Natural killer cell (primary cell): ENCODE measurements around the gene TRAPPC11. TPM values are rescaled to one million over a fixed set of nuclear protein-coding genes. Genes with fewer than 3 reads are reported as not detected.

ENCODE experiments used
- ATAC-seq, 3 donors: fragments of 150-1000 bp in 2 of 3; fragments of 200-7000 bp in 1 of 3; cut with Tn5 transposase; 1 replicate in 1 of 3; 2 replicates in 2 of 3; pipeline ENCODE4 v1.10.0; 2021; ENCODE audit warnings: mild to moderate bottlenecking in 2 of 3, moderate library complexity in 2 of 3
- DNase-seq, 2 donors: peaks; one replicate each; pipeline versions ENCODE4 v3.0.0 to v3.0.0-alpha.2; 2013 to 2021; ENCODE audit warnings: mixed read lengths in 1 of 2
- H3K27ac ChIP-seq: one replicate; pipeline ENCODE4 v1.5.1; 2013; ENCODE audit warnings: mild to moderate bottlenecking, low read length
- H3K27me3 ChIP-seq: one replicate; pipeline ENCODE4 v1.6.1; 2013; ENCODE audit warnings: low read length; ENCODE audit not compliant: control insufficient read depth, insufficient read depth
- H3K36me3 ChIP-seq: one replicate; pipeline ENCODE4 v1.6.1; 2013; ENCODE audit warnings: low read length; ENCODE audit not compliant: control insufficient read depth, insufficient read depth
- H3K4me1 ChIP-seq: one replicate; pipeline ENCODE4 v1.6.1; 2013; ENCODE audit warnings: low read length; ENCODE audit not compliant: control insufficient read depth, insufficient read depth
- H3K4me3 ChIP-seq: one replicate; pipeline ENCODE4 v1.5.1; 2013; ENCODE audit warnings: low read length
- H3K9me3 ChIP-seq: one replicate; pipeline ENCODE4 v1.6.1; 2013; ENCODE audit warnings: low read length; ENCODE audit not compliant: control insufficient read depth, insufficient read depth
- H3K27ac Mint-ChIP-seq, 2 donors: one replicate each; pipeline ENCODE4 v1.8.0; 2022; ENCODE audit warnings: mild to moderate bottlenecking in 2 of 2, mixed read lengths in 2 of 2, moderate library complexity in 1 of 2
- H3K27me3 Mint-ChIP-seq, 2 donors: one replicate each; pipeline ENCODE4 v1.8.0; 2022; ENCODE audit warnings: low read depth in 2 of 2, mixed read lengths in 2 of 2
- H3K36me3 Mint-ChIP-seq: one replicate; pipeline ENCODE4 v1.8.0; 2022; ENCODE audit warnings: mixed read lengths
- H3K4me1 Mint-ChIP-seq, 2 donors: one replicate each; pipeline ENCODE4 v1.8.0; 2022; ENCODE audit warnings: mixed read lengths in 2 of 2
- H3K4me3 Mint-ChIP-seq: one replicate; pipeline ENCODE4 v1.8.0; 2022; ENCODE audit warnings: mild to moderate bottlenecking, moderate library complexity, mixed read lengths
- H3K9me3 Mint-ChIP-seq, 2 donors: one replicate each; pipeline ENCODE4 v1.8.0; 2022; ENCODE audit warnings: mixed read lengths in 2 of 2
- WGBS: methylation state at CpG from one replicate; pipeline ENCODE4 v1.1.7; 2013; ENCODE audit warnings: missing lambda C conversion rate; ENCODE audit not compliant: insufficient coverage; 5-methylcytosine and 5-hydroxymethylcytosine counted together
- intact Hi-C: fragments of 100-400 bp; cut with micrococcal nuclease; formaldehyde crosslinking; loops from one replicate; pipeline ENCODE4 v1.14.2; 2022
- total RNA-seq, 4 donors: library from RNA; stranded (reverse); fragments of 120-200 nt in 1 of 4; gene quantifications; one replicate each; pipeline versions ENCODE4 v1.2.3 to v1.2.4, GENCODE V29; 2013 to 2022
- TF ChIP-seq, protein P1 (sequence below): fragments of 200-600 bp; IDR thresholded peaks from one replicate; pipeline ENCODE4 v1.8.0; 2022; ENCODE audit warnings: antibody characterized with exemption

The TRAPPC11 gene
- total RNA-seq, 3 donors from 2014 or later (not counting 1 experiment from before 2014, with no cell fraction given): 33.4 to 41.7 (median 36.8) TPM

DNA sequence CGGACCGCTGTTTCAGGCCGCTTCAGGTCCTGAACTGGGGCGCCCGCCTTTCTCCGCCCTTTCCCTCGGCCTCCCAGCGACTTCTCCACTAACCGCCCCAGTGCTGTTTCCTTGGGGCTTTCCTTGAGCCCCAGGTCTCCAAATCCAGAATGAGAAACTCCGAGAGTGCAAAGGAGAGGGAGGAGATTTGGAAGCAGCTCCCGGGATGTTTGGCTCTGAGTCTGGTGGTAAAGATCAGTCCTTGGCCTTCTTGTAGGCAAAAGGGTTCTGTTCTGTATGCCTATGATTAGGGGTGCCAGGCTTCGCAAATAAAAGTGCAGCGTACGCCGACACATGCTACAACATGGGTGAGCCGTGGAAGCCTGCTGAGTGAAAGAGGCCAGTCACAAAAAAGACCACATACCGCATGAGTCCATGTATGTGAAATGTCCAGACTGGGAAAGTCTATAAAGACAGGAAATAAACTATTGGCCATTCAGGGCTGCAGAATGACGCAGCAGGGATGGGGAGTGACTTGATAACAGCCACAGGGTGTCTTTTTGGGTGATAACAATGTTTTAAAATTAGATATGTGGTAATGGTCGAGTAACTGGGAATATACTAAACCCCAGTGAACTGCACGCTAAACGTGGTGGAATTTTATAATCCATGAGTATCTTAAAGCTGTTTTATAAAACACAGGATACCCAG is 99.8 kb downstream of the TRAPPC11 start:
- no peak overlapping the region for H3K4me3 Mint-ChIP-seq
- H3K27ac ChIP-seq: no peak overlapping the region
- no peaks in the 10 kb centered on the region for H3K9me3 Mint-ChIP-seq
- H3K4me3 ChIP-seq: no peak overlapping the region
- TF ChIP-seq, protein P1, sequence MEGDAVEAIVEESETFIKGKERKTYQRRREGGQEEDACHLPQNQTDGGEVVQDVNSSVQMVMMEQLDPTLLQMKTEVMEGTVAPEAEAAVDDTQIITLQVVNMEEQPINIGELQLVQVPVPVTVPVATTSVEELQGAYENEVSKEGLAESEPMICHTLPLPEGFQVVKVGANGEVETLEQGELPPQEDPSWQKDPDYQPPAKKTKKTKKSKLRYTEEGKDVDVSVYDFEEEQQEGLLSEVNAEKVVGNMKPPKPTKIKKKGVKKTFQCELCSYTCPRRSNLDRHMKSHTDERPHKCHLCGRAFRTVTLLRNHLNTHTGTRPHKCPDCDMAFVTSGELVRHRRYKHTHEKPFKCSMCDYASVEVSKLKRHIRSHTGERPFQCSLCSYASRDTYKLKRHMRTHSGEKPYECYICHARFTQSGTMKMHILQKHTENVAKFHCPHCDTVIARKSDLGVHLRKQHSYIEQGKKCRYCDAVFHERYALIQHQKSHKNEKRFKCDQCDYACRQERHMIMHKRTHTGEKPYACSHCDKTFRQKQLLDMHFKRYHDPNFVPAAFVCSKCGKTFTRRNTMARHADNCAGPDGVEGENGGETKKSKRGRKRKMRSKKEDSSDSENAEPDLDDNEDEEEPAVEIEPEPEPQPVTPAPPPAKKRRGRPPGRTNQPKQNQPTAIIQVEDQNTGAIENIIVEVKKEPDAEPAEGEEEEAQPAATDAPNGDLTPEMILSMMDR: no peak
- ATAC-seq (no peak), DNase-seq (no peak)
- H3K27ac Mint-ChIP-seq: no peak overlapping the region
- WGBS: 94% methylated on average over 19 of the region's 21 CpGs
- no peaks in the 10 kb centered on the region for H3K4me1 ChIP-seq
- H3K36me3 Mint-ChIP-seq: no peaks in the 10 kb centered on the region
- no peaks in the 10 kb centered on the region for H3K36me3 ChIP-seq
- H3K27me3 Mint-ChIP-seq: peaks cover 7 to 11% of the 10 kb centered on the region in 2 donors
- no peaks in the 10 kb centered on the region for H3K27me3 ChIP-seq
- H3K9me3 ChIP-seq: no peaks in the 10 kb centered on the region
- H3K4me1 Mint-ChIP-seq: no peaks in the 10 kb centered on the region
- intact Hi-C loops: no loop called here

DNA sequence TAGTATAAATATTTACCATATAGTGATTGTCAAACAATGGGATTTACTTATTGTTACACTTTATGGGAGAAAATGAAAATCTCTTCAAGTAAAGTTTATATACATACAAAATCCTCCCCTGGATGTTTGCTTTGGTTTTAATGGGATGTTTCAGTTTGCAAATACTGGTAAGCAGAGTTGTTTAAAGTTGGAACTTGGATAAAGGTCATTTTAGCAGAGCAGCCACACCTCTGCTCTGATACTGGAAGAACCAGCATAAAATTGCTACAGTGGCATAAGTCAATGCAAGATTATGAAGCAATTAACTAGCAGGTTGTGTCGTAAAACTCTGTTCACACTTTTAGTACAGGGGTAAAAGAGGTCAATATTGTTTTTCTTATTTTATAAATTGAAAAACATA is 101.2 kb downstream of the TRAPPC11 start:
- DNase-seq (no peak), ATAC-seq (no peak)
- Histone ChIP-seq H3K4me3 (no peak overlapping the region), H3K4me1 (no peaks in the 10 kb centered on the region), H3K36me3 (no peaks in the 10 kb centered on the region), H3K27me3 (no peaks in the 10 kb centered on the region), H3K9me3 (no peaks in the 10 kb centered on the region), H3K27ac (no peak overlapping the region)
- H3K27me3 Mint-ChIP-seq: peaks cover 7 to 20% of the 10 kb centered on the region in 2 donors
- no peaks in the 10 kb centered on the region for H3K36me3 Mint-ChIP-seq
- 83% methylated on average over 1 of the region's 1 CpG for WGBS
- TF ChIP-seq, protein P1: no peak
- H3K4me3 Mint-ChIP-seq: no peak overlapping the region
- H3K9me3 Mint-ChIP-seq: no peaks in the 10 kb centered on the region
- H3K27ac Mint-ChIP-seq: no peak overlapping the region
- H3K4me1 Mint-ChIP-seq: no peaks in the 10 kb centered on the region
- intact Hi-C loops: no loop called here

Other genes starting within 250 kb of the TRAPPC11 start
- gene CDKN2AIP, start 214.7 kb upstream of the TRAPPC11 start, total RNA-seq: 10 to 100 TPM; 24.2 to 27.3 (median 25.7) TPM
- 10 to 100 TPM in 2 of 3 donors, 1 to 10 TPM in 1; 7.2 to 17.1 (median 10.9) TPM for gene ING2, start 154.2 kb upstream of the TRAPPC11 start, total RNA-seq
- gene RWDD4, start 108 bp upstream of the TRAPPC11 start, total RNA-seq: 10 to 100 TPM; 14.3 to 20.7 (median 17.6) TPM
- gene STOX2, start 246.0 kb downstream of the TRAPPC11 start, total RNA-seq: under 1 TPM in 1 of 3 donors, not detected in 2; 0.23 TPM